ENCODE data around the gene FALEC. TPM values are rescaled to one million over a fixed set of nuclear protein-coding genes. Genes with fewer than 3 reads are reported as not detected.

FALEC gene
- polyA plus RNA-seq, 2 of the 4 experiments (the other 2 are of a cell fraction): 0.36 to 0.80 TPM

- no peak for TF ChIP-seq SMC3 (IDR thresholded peaks at IDR 0.05)
Observed at GRCh38 chr1:150513351-150513791, 2.2 kb upstream of the FALEC start (continued).

GRCh38 chr1:150514260-150514659, 1.3 kb upstream of the FALEC start:
- CTCF ChIA-PET: interaction anchor here (0.6 to 12.4 kb wide), 5 partner anchors 10 to 107 kb away, joined by 3 to 114 read pairs (median 8); partner anchors contain the start of gene TARS2

GRCh38 chr1:150514913-150515327, 632 bp upstream of the FALEC start:
- Histone ChIP-seq H3K4me3 (peak overlapping the region; percentile 50), H3K9me3 (no peaks in the 10 kb centered on the region), H3K4me2 (peak overlapping the region; percentile 91), H3K4me1 (0 out of 3 replicates have a peak, but pooled peaks cover 17% of the 10 kb centered on the region), H3K27ac (peak overlapping the region; percentile 69 to 94)
- ChIA-PET CTCF (interaction anchor here (0.6 to 12.4 kb wide), 7 partner anchors 10 to 331 kb away, joined by 3 to 114 read pairs (median 4); partner anchors contain the start of gene TARS2), POLR2A (interaction anchor here (0.5 to 2.3 kb wide), 11 partner anchors 10 to 215 kb away, joined by 3 to 17 read pairs (median 4); partner anchors contain the start of genes MCL1, RPRD2 and TARS2)
- TF ChIP-seq E2F6 (IDR thresholded peaks at IDR 0.05; ENCODE audit: borderline replicate concordance, low read depth) (no peak), FOSB (CRISPR knock-in tag; IDR thresholded peaks at IDR 0.05) (no peak), FOSL2 (IDR thresholded peaks at IDR 0.05) (no peak), FOSL2 (CRISPR knock-in tag; IDR thresholded peaks at IDR 0.05) (no peak), POLR2A (IDR thresholded peaks at IDR 0.05; ENCODE audit: low read length) (no peak), NPAS2 (CRISPR knock-in tag; IDR thresholded peaks at IDR 0.05; ENCODE audit: borderline replicate concordance) (no peak)
- FAIRE-seq (no peak), ATAC-seq (no peak; a peak in 1 of 6 replicates), DNase-seq (ENCODE audit: low read depth in 1 of 2, low spot score in 1 of 2) (no peak)
- 47% methylated on average over 21 of the region's 21 CpGs for WGBS (ENCODE audit: missing lambda C conversion rate)

More at GRCh38 chr1:150514260-150514659, 1.3 kb upstream of the FALEC start:
- no peak overlapping the region; the same call in 2 of the 3 replicates for H3K4me2 ChIP-seq
- H3K4me1 ChIP-seq: 0 out of 3 replicates have a peak, but pooled peaks cover 17% of the 10 kb centered on the region
- TF ChIP-seq JUN (IDR thresholded peaks at IDR 0.05): no peak
- TF ChIP-seq CHD2 (IDR thresholded peaks at IDR 0.05; ENCODE audit: low read length, partially characterized antibody): no peak
- no peak for TF ChIP-seq RARB (CRISPR knock-in tag; IDR thresholded peaks at IDR 0.05)
- TF ChIP-seq ATOH8 (CRISPR knock-in tag; IDR thresholded peaks at IDR 0.05; ENCODE audit: low read depth): no peak
- no peak for TF ChIP-seq HMGXB4 (CRISPR knock-in tag; IDR thresholded peaks at IDR 0.05; ENCODE audit: borderline replicate concordance)
- TF ChIP-seq ZSCAN20 (CRISPR knock-in tag; IDR thresholded peaks at IDR 0.05): no peak
- no peak for TF ChIP-seq HOXB5 (CRISPR knock-in tag; IDR thresholded peaks at IDR 0.05)
- TF ChIP-seq CBX8 (IDR thresholded peaks at IDR 0.05): no peak
- TF ChIP-seq SMC3 (IDR thresholded peaks at IDR 0.05): no peak
- TF ChIP-seq MAZ (IDR thresholded peaks at IDR 0.05; ENCODE audit: borderline replicate concordance, low read depth, low read length): no peak
- TF ChIP-seq HDAC2 (IDR thresholded peaks at IDR 0.05): no peak
- TF ChIP-seq NFE2L2 (conservative IDR thresholded peaks at IDR 0.05; ENCODE audit: low read length): no peak
- no peak for TF ChIP-seq KDM1A (IDR thresholded peaks at IDR 0.05; ENCODE audit: low read depth)
- no peak for TF ChIP-seq CEBPB (IDR thresholded peaks at IDR 0.05)
- TF ChIP-seq ZNF302 (CRISPR knock-in tag; IDR thresholded peaks at IDR 0.05): no peak
- TF ChIP-seq TP53 (CRISPR knock-in tag; IDR thresholded peaks at IDR 0.05): no peak
- no peak for TF ChIP-seq MAX (IDR thresholded peaks at IDR 0.05)
- WGBS (ENCODE audit: missing lambda C conversion rate): 89% methylated on average over 9 of the region's 9 CpGs
- POLR2A ChIA-PET: no interaction called here
- ATAC-seq (no peak), DNase-seq (ENCODE audit: low read depth in 1 of 2, low spot score in 1 of 2) (no peak), FAIRE-seq (no peak)
- no peak overlapping the region for H3K4me3 ChIP-seq
- H3K9me3 ChIP-seq: no peaks in the 10 kb centered on the region
- no peak overlapping the region for H3K27ac ChIP-seq
